GM18873 (cell line): ENCODE measurements around the gene C16orf95.

Experiments
- ATAC-seq: cut with Tn5 transposase; IDR thresholded peaks from one replicate; pipeline ENCODE4 v1.9.1; 2021; ENCODE audit warnings: mild to moderate bottlenecking, moderate library complexity, moderate number of reproducible peaks; ENCODE audit not compliant: unreplicated experiment, low FRiP score

Gene C16orf95

DNA sequence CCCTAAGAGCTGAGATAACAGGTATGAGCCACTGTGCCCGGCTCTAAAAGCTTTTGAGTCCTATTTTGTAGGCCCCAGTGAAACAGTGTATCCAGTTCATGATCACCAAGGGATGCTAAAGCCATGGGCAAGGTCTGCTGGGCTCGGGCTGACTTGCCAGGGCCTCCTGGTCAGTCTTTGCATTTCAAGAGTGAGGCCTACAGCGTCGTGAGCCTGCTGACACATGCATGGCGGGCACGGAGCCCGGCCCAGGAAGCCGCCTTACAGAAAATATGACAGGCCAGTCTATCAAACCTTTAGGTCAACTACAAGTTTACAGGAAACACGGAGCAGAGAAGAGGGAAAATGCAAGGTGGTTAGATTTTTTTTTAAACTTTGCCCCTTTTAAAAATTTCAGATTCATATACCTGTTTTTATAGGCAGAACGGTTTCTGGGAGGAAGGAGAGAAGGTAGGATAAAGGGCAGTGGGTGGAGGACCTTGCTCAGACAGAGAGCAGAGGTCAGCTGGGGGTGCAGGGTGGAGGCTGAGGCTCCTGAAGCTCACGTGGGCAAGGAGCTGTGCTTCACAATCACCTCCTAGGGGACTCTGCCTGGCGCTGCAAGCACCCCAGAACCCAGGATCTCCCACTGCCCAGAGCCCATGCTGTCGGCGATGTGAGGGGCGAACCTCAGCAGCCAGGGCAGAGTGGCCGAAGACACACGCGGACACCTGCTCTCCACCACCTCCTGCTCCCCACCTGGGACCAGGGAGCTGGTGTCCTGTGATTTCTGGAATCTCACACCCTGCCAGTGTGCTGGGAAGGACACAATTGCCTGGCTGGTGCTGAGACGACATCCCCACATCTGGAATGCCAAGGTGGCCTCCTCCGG lies 21.3 kb downstream of the C16orf95 start:
- no peak for ATAC-seq

DNA sequence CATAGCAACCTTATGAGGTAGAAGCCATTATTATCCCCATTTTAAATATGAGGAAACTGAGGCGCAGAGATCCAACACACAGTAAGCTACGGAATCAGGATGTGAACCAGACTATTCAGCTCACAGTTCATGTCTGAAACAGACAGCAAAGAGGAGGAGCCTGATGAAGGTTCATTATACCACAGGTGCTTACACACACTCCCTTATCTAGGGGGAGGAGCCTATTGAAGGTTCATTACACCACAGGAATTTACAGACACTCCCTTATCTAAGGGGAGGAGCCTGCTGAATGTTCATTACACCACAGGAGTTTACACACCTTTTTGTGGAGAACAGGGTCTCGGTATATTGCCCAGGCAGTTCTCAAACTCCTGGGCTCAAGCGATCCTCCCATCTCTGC lies 21.9 kb downstream of the C16orf95 start:
- ATAC-seq: no peak

DNA sequence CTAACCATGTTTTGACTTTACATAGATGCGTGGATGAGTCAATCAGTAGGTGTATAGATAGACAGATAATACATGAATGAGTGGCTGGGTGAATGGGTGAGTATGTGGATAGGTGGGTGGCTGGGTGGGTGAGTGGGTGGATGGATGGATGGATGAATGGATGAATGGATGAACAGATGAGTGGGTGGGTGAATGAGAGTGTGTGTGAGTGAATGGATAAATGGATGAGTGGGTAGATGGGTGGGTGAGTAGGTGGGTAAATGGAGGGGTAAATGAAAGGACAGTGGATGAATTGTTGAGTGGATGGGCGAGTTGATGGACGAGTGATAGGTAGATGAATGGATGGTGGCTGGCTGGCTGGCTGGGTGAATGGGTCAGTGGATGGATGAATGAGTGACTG lies 23.2 kb downstream of the C16orf95 start:
- no peak for ATAC-seq

GRCh38 chr16:87291944-87292343 lies 25.2 kb downstream of the C16orf95 start:
- no peak for ATAC-seq

GRCh38 chr16:87288753-87289362 lies 28.3 kb downstream of the C16orf95 start:
- ATAC-seq: no peak

DNA sequence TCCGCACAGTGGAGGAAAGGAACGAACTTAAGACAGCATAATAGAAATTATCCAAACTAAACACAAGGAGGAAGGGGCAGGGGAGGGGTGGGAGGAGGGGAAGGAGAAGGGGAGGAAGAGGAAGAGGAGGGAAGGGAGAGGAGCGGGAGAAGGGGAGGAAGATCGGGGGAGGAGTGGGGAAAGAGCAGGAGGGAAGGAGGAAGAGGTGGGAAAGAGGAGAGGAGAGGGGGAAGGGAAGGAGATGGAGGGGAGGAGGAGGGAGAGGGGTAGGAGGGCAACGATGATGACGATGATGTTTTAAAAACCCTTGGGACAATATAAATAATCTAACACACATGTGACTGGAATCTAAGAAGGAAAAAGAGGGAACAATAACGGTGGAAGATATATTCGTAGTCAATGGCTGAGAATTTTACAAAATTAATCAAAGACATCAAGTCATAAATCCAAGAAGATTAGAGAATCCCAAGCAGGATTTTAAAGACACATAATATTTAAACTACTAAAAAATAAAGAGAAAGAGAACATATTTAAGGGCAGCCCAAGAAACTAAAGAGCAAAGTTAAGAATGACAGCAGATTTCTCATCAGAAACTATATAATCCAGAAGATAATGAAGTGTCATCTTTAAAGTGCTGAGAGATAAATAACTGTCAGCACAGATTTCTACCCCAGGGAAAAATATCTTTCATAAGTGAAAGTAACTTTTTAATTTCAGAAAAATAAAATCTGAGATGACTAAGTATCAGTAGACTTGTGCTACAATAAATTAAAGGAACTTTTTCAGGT lies 30.2 kb downstream of the C16orf95 start:
- ATAC-seq: no peak

DNA sequence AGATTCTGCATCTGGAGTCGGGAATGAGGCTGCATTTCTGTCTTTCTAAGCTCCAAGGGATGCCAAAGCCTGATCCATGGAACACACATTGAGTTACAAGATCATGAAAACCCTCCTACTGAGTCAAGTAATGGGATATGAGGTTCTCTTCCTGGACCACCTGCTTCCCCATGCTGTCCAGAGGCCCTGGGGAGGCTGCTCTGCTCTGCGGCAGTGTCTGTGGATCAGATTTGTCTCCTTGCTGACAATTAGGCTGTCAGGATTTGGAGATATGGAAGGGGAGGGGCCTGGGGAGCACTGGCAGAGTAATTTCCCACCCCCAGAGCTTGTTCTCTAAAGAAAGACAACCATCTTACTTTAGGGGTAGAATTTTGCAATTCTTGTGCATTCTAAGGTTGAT lies 33.0 kb downstream of the C16orf95 start:
- no peak for ATAC-seq

GRCh38 chr16:87279094-87279658 lies 38.0 kb downstream of the C16orf95 start:
- no peak for ATAC-seq

DNA sequence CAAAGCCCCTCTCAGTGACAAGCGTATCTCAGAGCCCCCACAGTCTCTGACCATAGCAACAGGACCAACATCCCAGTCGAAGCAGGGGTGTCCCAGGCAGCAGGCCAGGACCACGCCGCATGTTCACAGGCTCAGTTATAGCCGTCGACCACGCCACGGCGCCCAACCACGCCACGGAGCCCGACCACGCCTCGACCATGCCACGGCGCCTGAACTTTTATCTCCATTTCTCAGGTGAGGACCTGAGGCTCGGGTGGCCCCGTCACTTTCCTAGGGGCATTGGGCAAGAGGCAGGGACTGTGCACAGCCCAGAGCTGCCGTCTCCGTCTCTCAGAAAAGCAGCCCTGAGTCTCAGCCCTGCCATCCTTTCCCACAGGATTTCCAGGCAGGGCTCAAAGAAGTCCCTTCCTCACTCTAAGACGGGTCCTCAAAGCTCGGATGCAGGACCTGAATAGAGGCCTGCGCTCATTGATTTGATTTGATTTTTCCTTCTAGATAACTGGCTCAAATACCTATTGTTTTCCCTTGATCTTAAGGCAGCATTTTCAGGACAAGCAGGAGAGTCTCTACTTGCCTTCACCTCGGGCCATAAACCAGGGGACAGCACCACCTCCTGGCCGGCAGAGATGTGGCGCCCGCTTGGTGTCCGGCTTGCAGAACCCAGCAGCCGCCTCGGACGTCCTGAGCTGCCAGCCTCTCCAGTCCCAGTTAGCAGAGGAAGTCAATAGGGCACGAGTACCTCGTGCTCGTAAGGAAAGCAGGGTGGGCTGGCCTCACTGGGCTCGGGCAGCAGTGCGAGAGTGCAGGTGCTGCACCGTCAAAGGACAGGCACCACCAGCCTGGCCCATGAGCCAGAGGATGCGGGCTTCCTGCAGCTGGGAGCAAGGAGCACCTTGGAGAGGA lies 38.8 kb downstream of the C16orf95 start:
- ATAC-seq: no peak

GRCh38 chr16:87276924-87277323 lies 40.3 kb downstream of the C16orf95 start:
- no peak for ATAC-seq

DNA sequence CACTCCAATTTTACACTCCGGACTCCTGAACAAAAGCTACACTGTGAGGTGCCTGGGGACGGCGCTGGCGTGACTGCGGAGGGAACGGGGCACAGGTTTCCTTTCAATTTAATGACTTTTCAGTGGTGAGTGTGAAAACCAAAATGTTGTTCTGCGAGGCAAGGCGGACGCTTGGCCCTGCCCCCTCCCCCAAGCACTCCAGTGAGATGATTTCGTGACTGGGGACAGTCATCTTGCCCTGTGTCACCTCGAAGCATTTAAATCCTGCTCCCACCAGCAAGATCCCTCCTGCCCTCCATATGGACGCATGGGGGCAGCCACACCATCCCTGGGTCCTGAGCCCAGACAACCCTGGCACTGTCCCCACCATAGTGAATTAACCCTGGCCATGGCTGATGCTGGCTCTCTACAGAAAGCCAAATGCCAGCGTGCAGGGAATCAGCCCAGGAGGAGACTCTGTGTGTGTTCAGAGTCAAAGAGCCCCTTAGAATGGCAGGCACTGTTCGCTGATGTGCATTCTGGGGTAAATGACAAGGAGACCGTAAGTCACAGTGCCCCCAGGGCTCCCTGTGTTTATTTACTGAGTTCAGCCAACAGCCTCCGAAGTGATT lies 41.0 kb downstream of the C16orf95 start:
- no peak for ATAC-seq

DNA sequence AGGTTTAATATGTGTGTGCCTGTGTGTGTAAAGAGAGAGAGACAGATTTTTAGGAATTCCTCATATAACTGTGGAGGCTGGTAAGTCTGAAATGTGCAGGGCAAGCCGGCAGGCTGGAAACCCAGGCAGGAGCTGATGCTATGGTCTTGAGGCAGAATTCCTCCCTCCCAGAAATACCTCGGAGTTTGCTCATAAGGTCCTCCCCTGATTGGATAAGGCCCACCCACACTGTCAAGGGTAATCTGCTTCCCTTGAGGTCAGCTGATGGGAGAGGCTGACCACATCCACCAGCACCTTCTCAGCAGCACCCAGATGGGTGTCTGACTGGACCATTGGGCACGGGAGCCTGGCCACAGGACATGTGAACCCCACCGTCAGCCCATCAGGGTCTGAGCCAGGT lies 42.4 kb downstream of the C16orf95 start:
- no peak for ATAC-seq

DNA sequence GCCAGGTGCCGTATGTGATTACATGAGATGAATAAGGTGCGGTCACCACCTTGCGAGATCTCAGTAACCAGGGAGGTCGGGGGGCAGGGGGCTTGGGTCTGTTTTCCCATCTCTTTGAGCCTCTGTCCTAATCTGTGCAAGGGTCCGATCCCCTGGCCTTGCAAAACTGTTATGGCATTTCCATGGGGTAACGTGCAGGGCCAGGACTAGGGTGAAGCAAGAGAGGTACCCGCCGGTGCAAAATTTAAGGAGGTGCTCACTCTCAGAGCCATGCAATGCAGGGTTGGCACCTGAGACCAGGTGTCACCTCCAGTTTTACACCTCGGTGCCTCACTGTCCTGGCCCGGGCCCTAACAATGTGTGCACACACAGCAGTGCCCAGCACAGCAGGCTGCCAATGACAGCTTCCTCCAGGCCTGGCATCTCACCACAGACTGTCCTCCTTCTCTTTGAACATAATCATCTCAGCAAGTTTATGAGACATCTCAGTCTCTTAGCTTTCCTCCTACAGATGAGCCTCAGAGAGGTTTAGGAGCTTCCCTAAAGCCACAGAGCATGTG lies 43.6 kb downstream of the C16orf95 start:
- no peak for ATAC-seq

GRCh38 chr16:87271256-87271655 lies 45.9 kb downstream of the C16orf95 start:
- ATAC-seq: no peak

DNA sequence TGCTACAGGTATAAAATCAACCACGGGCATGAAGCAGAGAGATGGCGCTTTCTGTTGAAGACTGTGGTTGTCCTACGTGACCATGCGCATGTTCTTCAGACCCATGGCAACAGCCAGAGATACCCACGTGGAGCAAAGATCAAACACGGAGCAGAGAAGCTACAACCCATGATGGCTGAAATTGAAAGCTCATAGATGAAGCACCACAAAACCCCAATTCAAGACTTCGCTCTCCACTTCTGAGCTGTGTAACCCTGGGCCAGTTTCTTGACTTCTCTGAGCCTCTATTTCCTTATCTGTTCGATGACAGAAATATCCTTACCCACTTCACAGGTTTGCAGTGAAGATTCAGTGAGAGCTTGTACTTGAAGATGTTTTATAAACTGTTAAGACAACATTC lies 49.6 kb downstream of the C16orf95 start:
- no peak for ATAC-seq

DNA sequence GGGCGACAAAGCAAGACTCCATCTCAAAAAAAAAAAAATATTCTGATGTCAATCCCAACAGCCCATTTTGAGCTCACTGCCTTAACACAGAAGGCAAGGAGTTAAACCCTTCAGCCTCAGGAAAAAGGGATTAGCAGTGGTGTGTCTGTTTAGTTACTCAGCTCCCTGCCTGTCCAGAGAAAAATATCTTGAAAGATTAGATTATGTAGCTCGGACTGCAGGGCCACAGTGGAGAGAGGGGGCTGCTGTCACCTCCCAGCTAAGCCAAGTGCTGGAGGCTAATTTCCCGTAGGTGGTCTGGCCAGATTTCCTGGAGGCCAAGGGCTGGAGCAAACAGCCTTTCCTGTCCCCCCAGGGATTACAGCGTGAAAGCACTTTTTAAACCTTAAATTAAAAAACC lies 50.3 kb downstream of the C16orf95 start:
- no peak for ATAC-seq

GRCh38 chr16:87265261-87265660 lies 51.9 kb downstream of the C16orf95 start:
- no peak for ATAC-seq

DNA sequence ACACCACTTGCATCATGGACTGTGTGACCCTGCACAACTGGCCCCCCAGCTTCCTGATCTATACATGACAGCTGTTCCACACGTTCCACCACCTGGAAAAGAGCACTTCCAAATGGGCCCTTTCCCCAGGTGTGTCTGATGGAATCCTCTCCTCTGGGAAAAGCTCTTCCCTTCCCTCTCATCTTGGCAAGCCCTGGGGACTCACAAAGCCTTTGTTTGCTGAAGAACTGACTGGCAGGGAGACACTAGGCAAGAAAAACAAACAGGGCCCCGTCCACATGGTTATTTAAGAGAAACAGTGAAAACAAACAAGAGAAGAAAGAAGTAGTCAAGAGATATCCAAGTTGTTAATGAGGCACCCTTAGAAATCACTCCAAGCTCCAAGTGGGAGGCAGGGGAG lies 52.6 kb downstream of the C16orf95 start:
- no peak for ATAC-seq

GRCh38 chr16:87263418-87264052 lies 53.7 kb downstream of the C16orf95 start:
- no peak for ATAC-seq
